Skeletal muscle satellite cell (primary cell): Measurements from ENCODE around the gene ITPRID2.

Source experiments
- H3K27me3 ChIP-seq: 2 replicates; pipeline ENCODE4 v1.7.0; 2013; ENCODE audit warnings: low read length; ENCODE audit not compliant: control insufficient read depth, insufficient read depth
- H3K36me3 ChIP-seq: 2 replicates; pipeline ENCODE4 v1.7.0; 2013; ENCODE audit warnings: mild to moderate bottlenecking, control low read depth, low read length; ENCODE audit not compliant: insufficient read depth
- H3K4me1 ChIP-seq: 2 replicates; pipeline ENCODE4 v1.7.0; 2013; ENCODE audit warnings: low read length; ENCODE audit not compliant: control insufficient read depth, insufficient read depth
- H3K4me2 ChIP-seq: 2 replicates; pipeline ENCODE4 v1.7.0; 2013; ENCODE audit warnings: mild to moderate bottlenecking, low read length
- H3K4me3 ChIP-seq: 2 replicates; pipeline ENCODE4 v1.7.0; 2013; ENCODE audit warnings: low read length
- H3K9ac ChIP-seq: 2 replicates; pipeline ENCODE4 v1.7.0; 2013; ENCODE audit warnings: mild to moderate bottlenecking, low read depth, low read length, moderate library complexity
- H3K9me3 ChIP-seq: replicated peaks from 2 replicates; pipeline ENCODE4 v1.7.0; 2013; ENCODE audit warnings: mild to moderate bottlenecking, control low read depth, low read length

The ITPRID2 gene

GRCh38 chr2:181885096-181885495 lies 6.4 kb upstream of the ITPRID2 start:
- Histone ChIP-seq H3K4me3 (no peak overlapping the region), H3K4me2 (no peak overlapping the region), H3K9ac (no peak overlapping the region), H3K9me3 (no peaks in the 10 kb centered on the region), H3K4me1 (peaks cover 8% of the 10 kb centered on the region), H3K36me3 (no peaks in the 10 kb centered on the region), H3K27me3 (no peaks in the 10 kb centered on the region)

- Histone ChIP-seq H3K4me3 (no peak overlapping the region), H3K9me3 (no peaks in the 10 kb centered on the region), H3K27me3 (no peaks in the 10 kb centered on the region), H3K4me2 (no peak overlapping the region), H3K4me1 (peaks cover 12% of the 10 kb centered on the region), H3K36me3 (no peaks in the 10 kb centered on the region), H3K9ac (no peak overlapping the region)
Observed at GRCh38 chr2:181886192-181886591, 5.3 kb upstream of the ITPRID2 start.

GRCh38 chr2:181887045-181887444 lies 4.5 kb upstream of the ITPRID2 start:
- no peak overlapping the region for H3K9ac ChIP-seq
- no peak overlapping the region for H3K4me2 ChIP-seq
- no peaks in the 10 kb centered on the region for H3K36me3 ChIP-seq
- H3K4me3 ChIP-seq = no peak overlapping the region
- H3K9me3 ChIP-seq = no peaks in the 10 kb centered on the region
- H3K27me3 ChIP-seq = no peaks in the 10 kb centered on the region
- peaks cover 14% of the 10 kb centered on the region for H3K4me1 ChIP-seq

GRCh38 chr2:181889776-181890175 lies 1.8 kb upstream of the ITPRID2 start:
- H3K36me3 ChIP-seq = peaks cover 14% of the 10 kb centered on the region
- no peaks in the 10 kb centered on the region for H3K9me3 ChIP-seq
- H3K27me3 ChIP-seq = no peaks in the 10 kb centered on the region
- peaks cover 28% of the 10 kb centered on the region for H3K4me1 ChIP-seq
- H3K4me2 ChIP-seq = no peak overlapping the region
- H3K9ac ChIP-seq = no peak overlapping the region
- no peak overlapping the region for H3K4me3 ChIP-seq

- Histone ChIP-seq H3K4me3 (no peak overlapping the region), H3K4me1 (peaks cover 28% of the 10 kb centered on the region), H3K27me3 (no peaks in the 10 kb centered on the region), H3K4me2 (no peak overlapping the region), H3K36me3 (peaks cover 14% of the 10 kb centered on the region), H3K9ac (no peak overlapping the region), H3K9me3 (no peaks in the 10 kb centered on the region)
Observed at GRCh38 chr2:181890271-181890670, 1.3 kb upstream of the ITPRID2 start.

GRCh38 chr2:181891966-181892798 lies 652 bp downstream of the ITPRID2 start:
- no peaks in the 10 kb centered on the region for H3K9me3 ChIP-seq
- H3K4me3 ChIP-seq = peak overlapping the region; percentile 96
- H3K27me3 ChIP-seq = no peaks in the 10 kb centered on the region
- H3K36me3 ChIP-seq = peaks cover 30% of the 10 kb centered on the region
- H3K4me2 ChIP-seq = peak overlapping the region; percentile 92
- peaks cover 26% of the 10 kb centered on the region for H3K4me1 ChIP-seq
- peak overlapping the region; percentile 94 for H3K9ac ChIP-seq

- H3K9me3 ChIP-seq = no peaks in the 10 kb centered on the region
- peak overlapping the region; percentile 92 for H3K4me2 ChIP-seq
- H3K4me1 ChIP-seq = peaks cover 26% of the 10 kb centered on the region
- peak overlapping the region; percentile 94 for H3K9ac ChIP-seq
- H3K27me3 ChIP-seq = no peaks in the 10 kb centered on the region
- H3K4me3 ChIP-seq = peak overlapping the region; percentile 96
- peaks cover 31% of the 10 kb centered on the region for H3K36me3 ChIP-seq
Observed at GRCh38 chr2:181892799-181893435, 1.4 kb downstream of the ITPRID2 start.

- Histone ChIP-seq H3K36me3 (peaks cover 41% of the 10 kb centered on the region), H3K4me3 (peak overlapping the region; percentile 96), H3K4me2 (peak overlapping the region; percentile 92), H3K27me3 (no peaks in the 10 kb centered on the region), H3K9me3 (no peaks in the 10 kb centered on the region), H3K4me1 (peaks cover 26% of the 10 kb centered on the region), H3K9ac (peak overlapping the region; percentile 94)
Observed at GRCh38 chr2:181894381-181894780, 2.9 kb downstream of the ITPRID2 start.

- peaks cover 25% of the 10 kb centered on the region for H3K4me1 ChIP-seq
- peaks cover 56% of the 10 kb centered on the region for H3K36me3 ChIP-seq
- peak overlapping the region; percentile 92 for H3K4me2 ChIP-seq
- no peaks in the 10 kb centered on the region for H3K9me3 ChIP-seq
- no peak overlapping the region for H3K4me3 ChIP-seq
- H3K27me3 ChIP-seq = no peaks in the 10 kb centered on the region
- no peak overlapping the region for H3K9ac ChIP-seq
Observed at GRCh38 chr2:181895818-181896217, 4.3 kb downstream of the ITPRID2 start.

- no peaks in the 10 kb centered on the region for H3K27me3 ChIP-seq
- H3K4me2 ChIP-seq = no peak overlapping the region
- H3K36me3 ChIP-seq = peaks cover 60% of the 10 kb centered on the region
- H3K9ac ChIP-seq = no peak overlapping the region
- no peak overlapping the region for H3K4me3 ChIP-seq
- no peaks in the 10 kb centered on the region for H3K9me3 ChIP-seq
- peaks cover 20% of the 10 kb centered on the region for H3K4me1 ChIP-seq
Observed at GRCh38 chr2:181896286-181896685, 4.8 kb downstream of the ITPRID2 start.

- H3K9ac ChIP-seq = no peak overlapping the region
- no peak overlapping the region for H3K4me3 ChIP-seq
- no peak overlapping the region for H3K4me2 ChIP-seq
- peaks cover 5% of the 10 kb centered on the region for H3K4me1 ChIP-seq
- H3K36me3 ChIP-seq = peaks cover 78% of the 10 kb centered on the region
- no peaks in the 10 kb centered on the region for H3K27me3 ChIP-seq
- no peaks in the 10 kb centered on the region for H3K9me3 ChIP-seq
Observed at GRCh38 chr2:181900007-181900651, 8.6 kb downstream of the ITPRID2 start.
